Caco-2 (cell line): ENCODE results near the gene HSFY1. TPM values are rescaled to one million over a fixed set of nuclear protein-coding genes. Genes with fewer than 3 reads are reported as not detected.

Experiments used
- total RNA-seq: library from RNA; stranded (reverse); gene quantifications from 2 replicates; pipeline ENCODE4 v1.2.3, GENCODE V29; 2022

The HSFY1 gene
- total RNA-seq, 1 experiment from 2014 or later, result not detected

Other genes with a start within 250 kb of the HSFY1 start
- gene HSFY2, start 227.0 kb downstream of the HSFY1 start, total RNA-seq, result not detected in 2 replicates